ENCODE data around the gene PRRC2C.

The PRRC2C gene

DNA sequence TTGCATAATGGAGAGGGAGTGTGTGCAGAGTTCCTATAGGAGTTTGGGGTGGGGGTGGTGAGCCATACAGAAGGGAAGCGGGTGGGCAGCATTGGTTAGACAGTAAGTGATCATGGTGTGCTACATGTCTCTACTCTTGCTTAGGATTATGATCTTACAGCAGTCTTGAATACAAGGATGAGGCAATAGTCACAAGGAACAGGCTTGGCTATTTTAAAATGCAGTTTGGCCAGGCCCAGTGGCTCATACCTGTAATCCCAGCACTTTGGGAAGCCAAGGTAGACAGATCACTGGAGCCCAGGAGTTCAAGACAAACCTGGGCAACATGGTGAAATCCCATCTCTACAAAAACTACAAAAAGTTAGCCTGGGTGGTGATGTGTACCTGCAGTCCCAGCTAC is 154.9 kb downstream of the PRRC2C start:
- TF ChIP-seq TCF12 (IDR thresholded peaks at IDR 0.05; ENCODE audit: low read depth), result no peak
- no peak for TF ChIP-seq EP300 (IDR thresholded peaks at IDR 0.05; ENCODE audit: borderline replicate concordance)
- TF ChIP-seq YY1 (IDR thresholded peaks at IDR 0.05; ENCODE audit: low read depth), result no peak
- TF ChIP-seq FOXM1 (IDR thresholded peaks at IDR 0.05; ENCODE audit: borderline replicate concordance, low read depth), result no peak
- no peak for TF ChIP-seq TEAD4 (IDR thresholded peaks at IDR 0.05)
- TF ChIP-seq, protein P1, sequence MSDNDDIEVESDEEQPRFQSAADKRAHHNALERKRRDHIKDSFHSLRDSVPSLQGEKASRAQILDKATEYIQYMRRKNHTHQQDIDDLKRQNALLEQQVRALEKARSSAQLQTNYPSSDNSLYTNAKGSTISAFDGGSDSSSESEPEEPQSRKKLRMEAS (IDR thresholded peaks at IDR 0.05), result no peak
- no peak for TF ChIP-seq RAD21 (IDR thresholded peaks at IDR 0.05; ENCODE audit: low read depth)
- TF ChIP-seq EGR1 (IDR thresholded peaks at IDR 0.05), result no peak
- TF ChIP-seq, protein P2, sequence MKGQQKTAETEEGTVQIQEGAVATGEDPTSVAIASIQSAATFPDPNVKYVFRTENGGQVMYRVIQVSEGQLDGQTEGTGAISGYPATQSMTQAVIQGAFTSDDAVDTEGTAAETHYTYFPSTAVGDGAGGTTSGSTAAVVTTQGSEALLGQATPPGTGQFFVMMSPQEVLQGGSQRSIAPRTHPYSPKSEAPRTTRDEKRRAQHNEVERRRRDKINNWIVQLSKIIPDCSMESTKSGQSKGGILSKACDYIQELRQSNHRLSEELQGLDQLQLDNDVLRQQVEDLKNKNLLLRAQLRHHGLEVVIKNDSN (IDR thresholded peaks at IDR 0.05), result no peak
- no peak for TF ChIP-seq ZBTB7A (IDR thresholded peaks at IDR 0.05; ENCODE audit: low read depth)
- no peak for TF ChIP-seq TAF1 (IDR thresholded peaks at IDR 0.05; ENCODE audit: low read depth)
- no peak for TF ChIP-seq CREB1 (IDR thresholded peaks at IDR 0.05; ENCODE audit: low read depth)
- no peak for TF ChIP-seq CEBPB (IDR thresholded peaks at IDR 0.05)
- TF ChIP-seq, protein P3, sequence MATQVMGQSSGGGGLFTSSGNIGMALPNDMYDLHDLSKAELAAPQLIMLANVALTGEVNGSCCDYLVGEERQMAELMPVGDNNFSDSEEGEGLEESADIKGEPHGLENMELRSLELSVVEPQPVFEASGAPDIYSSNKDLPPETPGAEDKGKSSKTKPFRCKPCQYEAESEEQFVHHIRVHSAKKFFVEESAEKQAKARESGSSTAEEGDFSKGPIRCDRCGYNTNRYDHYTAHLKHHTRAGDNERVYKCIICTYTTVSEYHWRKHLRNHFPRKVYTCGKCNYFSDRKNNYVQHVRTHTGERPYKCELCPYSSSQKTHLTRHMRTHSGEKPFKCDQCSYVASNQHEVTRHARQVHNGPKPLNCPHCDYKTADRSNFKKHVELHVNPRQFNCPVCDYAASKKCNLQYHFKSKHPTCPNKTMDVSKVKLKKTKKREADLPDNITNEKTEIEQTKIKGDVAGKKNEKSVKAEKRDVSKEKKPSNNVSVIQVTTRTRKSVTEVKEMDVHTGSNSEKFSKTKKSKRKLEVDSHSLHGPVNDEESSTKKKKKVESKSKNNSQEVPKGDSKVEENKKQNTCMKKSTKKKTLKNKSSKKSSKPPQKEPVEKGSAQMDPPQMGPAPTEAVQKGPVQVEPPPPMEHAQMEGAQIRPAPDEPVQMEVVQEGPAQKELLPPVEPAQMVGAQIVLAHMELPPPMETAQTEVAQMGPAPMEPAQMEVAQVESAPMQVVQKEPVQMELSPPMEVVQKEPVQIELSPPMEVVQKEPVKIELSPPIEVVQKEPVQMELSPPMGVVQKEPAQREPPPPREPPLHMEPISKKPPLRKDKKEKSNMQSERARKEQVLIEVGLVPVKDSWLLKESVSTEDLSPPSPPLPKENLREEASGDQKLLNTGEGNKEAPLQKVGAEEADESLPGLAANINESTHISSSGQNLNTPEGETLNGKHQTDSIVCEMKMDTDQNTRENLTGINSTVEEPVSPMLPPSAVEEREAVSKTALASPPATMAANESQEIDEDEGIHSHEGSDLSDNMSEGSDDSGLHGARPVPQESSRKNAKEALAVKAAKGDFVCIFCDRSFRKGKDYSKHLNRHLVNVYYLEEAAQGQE (IDR thresholded peaks at IDR 0.05; ENCODE audit: low read depth), result no peak

DNA sequence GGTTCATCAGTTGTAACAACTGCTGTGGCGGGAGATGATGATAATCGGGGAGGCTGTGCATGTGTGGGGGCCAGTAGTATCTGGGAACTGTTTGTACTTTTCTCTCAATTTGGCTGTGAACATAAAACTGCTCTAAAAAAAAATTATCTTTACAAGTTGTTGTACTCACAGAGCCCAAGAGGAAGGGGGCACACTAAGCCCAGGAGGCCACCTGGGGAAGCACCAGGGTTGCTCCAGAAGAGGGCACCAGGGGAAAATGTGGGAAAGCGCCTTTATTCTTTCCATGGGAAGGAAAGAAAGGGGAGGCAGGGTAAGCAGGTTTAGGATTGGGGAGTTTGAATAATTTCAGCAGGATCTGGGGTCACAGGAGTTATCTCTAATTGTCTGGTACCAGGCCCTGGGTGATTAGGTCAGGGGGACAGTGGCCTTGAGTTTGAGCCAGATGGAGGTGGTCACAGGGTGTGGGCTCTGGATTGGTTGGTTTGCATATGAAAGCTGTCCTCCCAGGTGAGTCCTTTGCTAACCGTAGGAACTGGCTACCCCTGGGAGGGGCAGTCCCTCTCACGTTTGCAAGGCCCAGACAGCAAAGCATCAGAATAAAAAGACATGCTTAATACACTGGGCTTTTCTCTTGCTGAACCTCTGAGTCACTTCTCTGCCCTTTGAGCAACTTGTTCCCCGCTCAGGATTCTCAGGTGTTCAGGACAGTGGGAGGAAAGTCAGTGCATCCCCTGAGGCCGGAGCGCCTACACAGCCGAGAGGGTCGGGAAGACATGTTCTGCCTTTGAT is 155.9 kb downstream of the PRRC2C start:
- TF ChIP-seq RAD21 (IDR thresholded peaks at IDR 0.05; ENCODE audit: low read depth), result peak; percentile 8; the same call in 1 of the 2 replicates
- no peak for TF ChIP-seq CEBPB (IDR thresholded peaks at IDR 0.05)

DNA sequence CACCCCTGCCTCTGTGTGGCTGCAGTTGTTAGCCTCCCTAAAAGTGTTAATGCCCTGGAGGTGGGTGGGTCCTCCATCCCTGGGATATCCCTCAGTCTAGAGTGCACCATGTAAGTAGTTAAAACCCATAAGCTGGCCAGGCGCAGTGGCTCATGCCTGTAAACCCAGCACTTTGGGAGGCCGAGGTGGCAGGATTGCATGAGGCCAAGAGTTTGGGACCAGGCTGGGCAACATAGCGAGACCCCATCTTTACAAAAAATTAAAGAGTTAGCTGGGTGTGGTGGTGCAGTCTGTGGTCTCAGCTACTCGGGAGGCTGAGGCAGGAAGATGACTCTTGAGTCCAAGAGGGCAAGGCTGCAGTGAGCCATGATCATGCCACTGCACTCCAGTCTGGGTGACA is 156.9 kb downstream of the PRRC2C start:
- TF ChIP-seq NFIC (IDR thresholded peaks at IDR 0.05) (no peak), TEAD4 (IDR thresholded peaks at IDR 0.05) (no peak), EP300 (IDR thresholded peaks at IDR 0.05; ENCODE audit: borderline replicate concordance) (no peak), FOXM1 (IDR thresholded peaks at IDR 0.05; ENCODE audit: borderline replicate concordance, low read depth) (no peak), RAD21 (IDR thresholded peaks at IDR 0.05; ENCODE audit: low read depth) (no peak), TAF1 (IDR thresholded peaks at IDR 0.05; ENCODE audit: low read depth) (no peak), CREB1 (IDR thresholded peaks at IDR 0.05; ENCODE audit: low read depth) (no peak), TCF12 (IDR thresholded peaks at IDR 0.05; ENCODE audit: low read depth) (no peak)
- TF ChIP-seq, protein P3 (IDR thresholded peaks at IDR 0.05; ENCODE audit: low read depth), result no peak
- TF ChIP-seq, protein P1 (IDR thresholded peaks at IDR 0.05), result no peak
